ENCODE results near the gene ART5. TPM values are rescaled to one million over a fixed set of nuclear protein-coding genes. Genes with fewer than 3 reads are reported as not detected.

The ART5 gene
- total RNA-seq, 1 donor from 2014 or later = 1.4 TPM

Other genes starting within 250 kb of the ART5 start
- not detected in 2 replicates for gene ART1, start 3.1 kb upstream of the ART5 start, total RNA-seq
- gene CHRNA10, start 29.4 kb upstream of the ART5 start, total RNA-seq = 3.0 and 3.1 TPM in 2 replicates
- gene NUP98, start 155.6 kb upstream of the ART5 start, total RNA-seq = 96.8 and 104 TPM in 2 replicates
- gene PGAP2, start 166.6 kb upstream of the ART5 start, total RNA-seq = 34.8 and 39.5 TPM in 2 replicates
- gene RHOG, start 199.0 kb upstream of the ART5 start, total RNA-seq = 24.8 and 25.0 TPM in 2 replicates
- gene STIM1, start 213.7 kb upstream of the ART5 start, total RNA-seq = 22.3 and 24.4 TPM in 2 replicates